ENCODE measurements around the gene OR51I1.

Gene OR51I1

GRCh38 chr11:5441414-5441813 lies at the start of gene OR51I1:
OR51I1 (minus strand) TSS chr11:5441514; CDS start chr11:5441514, 0 bp downstream.
- no peak for DNase-seq

GRCh38 chr11:5489576-5490357 lies 48.5 kb upstream of the OR51I1 start:
- no peak for DNase-seq

GRCh38 chr11:5488798-5489399 lies 47.6 kb upstream of the OR51I1 start:
- no peak for DNase-seq

DNA sequence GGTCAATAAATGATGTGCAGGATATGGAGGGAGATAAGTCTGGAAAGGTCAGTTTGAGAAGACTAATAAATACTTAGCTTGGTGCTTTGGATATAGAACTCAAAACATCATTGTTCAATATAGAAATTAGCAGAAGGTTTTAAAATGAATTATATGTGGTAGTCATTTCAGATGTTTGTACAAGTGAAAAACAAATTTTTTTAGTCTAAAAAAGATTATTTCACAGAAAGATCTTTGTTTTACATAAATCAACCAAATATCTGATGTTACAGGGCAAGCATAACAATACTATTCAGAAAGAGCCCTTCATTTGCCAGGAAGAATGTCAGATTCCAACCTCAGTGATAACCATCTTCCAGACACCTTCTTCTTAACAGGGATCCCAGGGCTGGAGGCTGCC lies 47.1 kb upstream of the OR51I1 start, which contains the start of gene OR52D1:
TSS of gene OR52D1 (plus strand) at position 301 of the 400 bp plus-strand sequence. CDS start at position 323, 22 bp downstream.
- no peak for DNase-seq

GRCh38 chr11:5486421-5486820 lies 45.1 kb upstream of the OR51I1 start:
- DNase-seq, result no peak

DNA sequence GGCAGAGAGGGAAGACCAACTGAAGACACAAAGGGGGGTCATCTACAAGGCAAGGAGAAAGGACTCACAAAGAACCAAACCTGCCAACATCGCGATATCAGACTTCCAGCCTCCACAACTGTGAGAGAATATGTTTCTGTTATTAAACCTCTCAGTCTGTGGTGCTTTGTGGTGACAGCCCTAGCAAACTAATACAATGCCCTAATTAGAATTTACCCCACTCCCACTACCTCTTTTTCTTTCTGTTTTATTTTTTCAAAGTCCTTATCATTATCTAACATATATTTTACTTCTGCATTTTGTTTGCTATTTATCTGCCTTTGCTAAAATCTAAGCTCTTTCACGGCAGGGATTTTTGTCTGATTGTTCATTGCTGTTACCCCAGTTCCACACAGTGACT lies 44.7 kb upstream of the OR51I1 start:
- DNase-seq, result no peak

DNA sequence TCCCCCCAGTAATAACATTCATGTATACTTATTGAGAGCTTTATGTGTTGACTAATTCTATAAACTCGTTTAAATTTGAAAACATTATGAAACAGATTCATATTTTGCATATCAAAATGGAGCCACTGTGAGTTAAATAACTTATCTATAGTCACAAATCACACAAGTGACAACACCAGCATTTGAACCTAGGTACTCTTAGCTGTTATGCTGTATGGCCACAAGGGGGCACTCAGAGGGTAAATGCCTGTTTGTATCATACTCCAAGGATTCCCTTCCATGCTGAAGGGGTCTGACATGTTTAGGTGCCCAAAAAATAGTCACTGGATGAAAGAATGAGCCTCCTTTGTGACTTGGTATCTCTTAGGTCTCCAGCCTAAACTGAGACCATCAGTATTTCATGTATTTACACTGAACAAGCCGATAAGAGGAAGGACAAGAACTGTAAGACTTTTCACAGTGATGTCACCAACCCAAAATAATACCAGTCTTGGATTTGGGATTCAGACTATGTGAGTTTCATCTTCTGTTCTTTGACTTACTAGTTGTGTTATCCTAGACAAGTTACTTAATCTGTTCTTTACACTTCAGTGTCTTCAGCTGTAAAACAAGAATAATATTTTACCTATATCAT lies 35.0 kb upstream of the OR51I1 start:
- no peak for DNase-seq

DNA sequence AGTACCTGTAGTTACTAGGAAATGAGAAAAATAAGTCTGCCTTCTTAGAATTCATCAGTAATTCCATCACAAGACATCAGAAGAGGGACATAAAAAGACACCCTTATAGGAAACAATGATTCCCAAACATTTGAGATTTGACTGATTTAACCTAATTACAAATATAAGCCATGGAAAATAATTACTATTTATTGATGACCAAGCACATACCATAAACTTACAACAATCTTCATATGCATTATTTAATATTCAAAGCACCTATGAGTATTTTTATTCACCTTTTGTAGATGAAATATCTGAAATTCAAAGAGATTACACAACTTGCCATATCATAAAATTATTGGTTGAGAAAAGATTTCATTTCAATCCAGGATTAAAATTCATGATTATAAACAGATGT lies 32.6 kb upstream of the OR51I1 start:
- DNase-seq, result no peak

DNA sequence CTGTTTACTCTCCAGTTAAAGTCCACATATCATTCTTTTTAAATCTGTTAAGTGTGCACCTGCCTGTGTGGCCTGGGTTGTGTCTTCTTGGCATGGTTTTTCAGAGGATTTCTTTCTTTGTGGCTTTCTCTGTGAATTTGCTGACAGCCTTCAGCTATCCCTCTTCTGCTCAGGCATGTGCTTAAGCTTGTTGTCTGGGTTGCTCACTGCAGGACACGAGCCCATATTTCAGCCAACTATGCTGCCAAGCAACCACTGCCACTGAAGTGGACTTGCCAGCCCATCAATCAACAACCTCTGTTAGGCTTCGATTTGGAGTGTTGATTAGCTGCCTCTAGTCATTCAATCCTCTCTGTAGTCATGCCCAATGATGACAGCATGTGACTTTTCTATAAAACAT lies 26.2 kb upstream of the OR51I1 start:
- DNase-seq, result no peak

DNA sequence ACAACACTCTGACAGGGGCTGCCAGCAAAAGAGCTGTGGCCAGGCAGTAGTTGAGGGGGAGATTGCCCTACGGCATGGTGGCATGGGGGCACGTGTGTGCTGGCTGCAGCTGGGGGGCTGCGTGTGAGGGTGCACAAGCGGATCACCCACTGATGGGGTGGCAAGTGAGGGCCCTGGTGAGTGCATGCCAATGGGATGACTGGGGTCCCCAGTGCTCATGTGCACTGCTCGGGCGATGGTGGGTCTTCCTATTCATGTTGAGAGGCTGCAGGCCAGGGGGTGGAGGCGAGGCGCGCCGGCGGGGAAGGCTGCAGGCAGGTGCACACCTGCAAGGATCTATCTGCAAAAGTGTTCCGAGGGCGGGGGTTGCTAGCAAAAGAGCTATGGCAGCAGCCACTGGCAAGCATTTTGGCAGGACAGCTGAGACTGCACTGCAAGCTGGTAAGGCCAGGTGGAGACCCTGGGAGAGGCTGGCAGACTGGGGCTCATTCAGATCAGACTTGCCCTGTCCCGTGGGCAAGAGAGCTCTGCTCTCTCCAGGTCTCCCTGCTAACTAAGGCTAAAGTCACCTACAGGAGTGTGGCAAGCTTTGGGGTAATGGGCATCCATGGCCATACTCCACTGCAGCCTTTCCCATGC lies 19.8 kb upstream of the OR51I1 start:
- no peak for DNase-seq

GRCh38 chr11:5449432-5449831 lies 8.1 kb upstream of the OR51I1 start:
- no peak for DNase-seq

- DNase-seq, result no peak
Observed at GRCh38 chr11:5449023-5449422, 7.7 kb upstream of the OR51I1 start, which contains the start of gene OR51I2. OR51I2 (plus strand) TSS chr11:5449323; CDS start chr11:5453489, 4,166 bp downstream.

- no peak for DNase-seq
Observed at GRCh38 chr11:5443835-5444393, 2.6 kb upstream of the OR51I1 start.

GRCh38 chr11:5423131-5423530 lies 18.2 kb downstream of the OR51I1 start:
- no peak for DNase-seq

- DNase-seq, result no peak
Observed at GRCh38 chr11:5421811-5422210, 19.5 kb downstream of the OR51I1 start, which contains the start of gene OR51Q1. OR51Q1 (plus strand) TSS chr11:5422111; CDS start chr11:5422201, 90 bp downstream.

DNA sequence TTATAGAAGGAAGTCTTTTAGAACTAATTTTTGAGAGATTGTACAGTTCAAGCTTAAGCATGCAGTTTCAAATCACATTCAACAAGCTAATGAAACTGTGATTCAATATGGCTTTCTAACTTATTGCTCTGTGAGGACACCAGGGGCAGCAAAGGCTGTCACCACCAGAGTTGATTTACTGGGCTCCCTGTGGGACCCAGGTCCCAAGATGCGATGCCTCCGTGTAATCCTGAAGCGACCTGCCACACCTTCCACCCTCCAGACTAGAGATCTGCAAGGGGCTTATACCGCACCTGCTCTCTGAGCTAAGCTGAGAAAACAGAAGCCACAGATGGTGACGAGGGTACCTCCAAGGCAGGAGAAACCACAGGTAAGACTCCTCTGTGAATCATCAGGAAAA lies 20.3 kb downstream of the OR51I1 start:
- DNase-seq, result no peak

DNA sequence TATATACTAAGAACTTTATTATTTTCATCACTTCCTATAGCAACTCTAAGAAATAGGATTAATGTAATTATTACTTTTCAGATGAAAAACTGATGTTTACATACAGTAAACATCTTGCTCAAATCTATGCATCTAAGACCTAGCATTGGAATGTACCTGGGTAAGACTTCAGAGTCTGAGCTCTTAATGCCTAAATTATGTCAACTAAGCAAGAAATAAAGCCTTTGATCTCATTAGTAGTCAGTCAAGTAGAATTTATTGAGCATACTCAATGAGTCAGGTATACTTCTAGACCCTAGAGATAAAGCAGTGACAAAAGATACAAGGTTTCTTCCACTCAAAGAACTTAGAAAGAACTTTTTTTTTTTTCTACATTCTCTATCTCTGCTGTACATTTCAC lies 36.1 kb downstream of the OR51I1 start:
- DNase-seq, result no peak

DNA sequence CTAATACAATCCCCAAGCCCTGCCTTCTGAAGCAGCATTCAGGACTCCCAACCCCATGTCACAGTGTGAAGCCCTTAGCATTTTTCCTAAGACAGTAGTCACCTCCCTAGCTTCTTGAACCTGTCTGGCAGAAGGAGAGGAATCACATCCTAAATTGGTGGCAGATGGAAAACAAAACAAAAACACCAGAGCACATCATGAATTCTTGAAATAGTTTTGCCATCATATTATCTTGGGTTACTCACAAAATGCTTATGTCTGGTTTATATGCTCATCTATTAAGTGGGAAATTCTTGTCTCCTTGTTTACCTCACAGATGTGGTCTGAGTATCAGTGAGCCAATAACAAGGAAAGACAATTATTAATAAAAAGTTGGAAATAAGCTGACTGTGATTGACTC lies 42.4 kb downstream of the OR51I1 start:
- no peak for DNase-seq

DNA sequence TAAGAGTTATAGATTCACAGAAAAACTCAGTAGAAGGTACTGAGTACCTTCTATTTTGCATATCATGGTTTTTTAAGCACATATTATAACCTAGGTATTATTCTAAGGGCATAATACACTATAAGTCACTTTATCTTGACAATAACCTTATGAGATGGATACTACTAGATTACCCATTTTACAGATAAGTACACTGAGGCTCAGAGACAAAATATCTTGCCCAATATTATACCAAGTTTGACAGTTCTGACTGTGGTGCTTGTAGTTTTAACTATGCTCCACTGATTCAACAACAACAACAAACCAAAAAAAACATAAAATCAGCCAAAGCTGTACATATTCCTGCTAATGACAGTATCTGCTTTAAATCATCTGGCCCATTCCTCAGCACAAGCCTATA lies 47.2 kb downstream of the OR51I1 start:
- DNase-seq, result no peak

Measured in NCI-H1417 treated with DMSO at 0.1 percent for 48 hours (cell line).